H4 (cell line): ENCODE data around the gene DDX17. TPM values are rescaled to one million over a fixed set of nuclear protein-coding genes. Genes with fewer than 3 reads are reported as not detected.

Source experiments
- DNase-seq: peaks from one replicate; pipeline ENCODE4 v3.0.0-alpha.2; 2015; ENCODE audit warnings: low spot score
- total RNA-seq: library from RNA; depleted of rRNA; stranded (reverse); fragments of >200 nt; shearing (Covaris generic); gene quantifications from 2 replicates; pipeline ENCODE4 v1.2.3, GENCODE V29; 2014; rRNA removed

Gene DDX17
- total RNA-seq, 1 experiment from 2014 or later = 155 TPM

- no peak for DNase-seq
Measured at GRCh38 chr22:38448945-38449745, 57.0 kb downstream of the DDX17 start.

GRCh38 chr22:38446018-38446601, 60.0 kb downstream of the DDX17 start:
- no peak for DNase-seq

- DNase-seq = no peak
Measured at GRCh38 chr22:38444783-38445182, 61.3 kb downstream of the DDX17 start.

GRCh38 chr22:38443628-38444521, 62.2 kb downstream of the DDX17 start:
- no peak for DNase-seq

- DNase-seq = no peak
Measured at GRCh38 chr22:38442967-38443627, 63.0 kb downstream of the DDX17 start.

GRCh38 chr22:38441620-38442287, 64.4 kb downstream of the DDX17 start:
- DNase-seq = no peak

DNA sequence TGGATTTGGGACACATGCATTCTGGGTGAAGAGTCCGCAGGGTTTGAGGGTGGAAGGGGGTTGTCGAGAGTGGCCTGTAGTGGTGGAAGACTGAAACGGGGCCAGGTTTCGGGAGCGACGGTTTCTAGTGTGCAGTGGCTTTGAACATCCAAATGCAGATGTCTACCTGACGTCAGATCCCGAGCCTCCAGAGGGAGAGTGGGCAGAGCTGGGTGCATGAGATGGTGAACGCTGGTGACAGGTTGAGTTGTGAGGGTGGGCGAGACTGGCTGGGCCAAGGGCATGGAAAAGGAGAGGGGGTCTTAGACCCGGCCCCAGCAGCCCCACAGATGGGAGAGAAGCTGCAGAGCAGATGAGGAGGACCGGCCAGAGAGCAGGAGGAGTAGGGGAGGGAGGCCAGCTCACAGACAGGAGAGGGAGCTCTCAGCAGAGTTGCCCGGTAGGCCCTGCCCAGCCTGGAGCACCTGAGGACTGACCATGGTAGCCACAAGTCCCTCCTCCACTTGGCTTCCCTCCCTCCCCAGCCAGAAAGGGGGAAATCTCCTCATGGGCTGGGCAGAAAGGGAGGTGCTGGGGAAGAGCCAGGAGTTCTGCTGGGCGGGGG, 65.3 kb downstream of the DDX17 start:
- DNase-seq = no peak

GRCh38 chr22:38437416-38437815, 68.7 kb downstream of the DDX17 start:
- no peak for DNase-seq

DNA sequence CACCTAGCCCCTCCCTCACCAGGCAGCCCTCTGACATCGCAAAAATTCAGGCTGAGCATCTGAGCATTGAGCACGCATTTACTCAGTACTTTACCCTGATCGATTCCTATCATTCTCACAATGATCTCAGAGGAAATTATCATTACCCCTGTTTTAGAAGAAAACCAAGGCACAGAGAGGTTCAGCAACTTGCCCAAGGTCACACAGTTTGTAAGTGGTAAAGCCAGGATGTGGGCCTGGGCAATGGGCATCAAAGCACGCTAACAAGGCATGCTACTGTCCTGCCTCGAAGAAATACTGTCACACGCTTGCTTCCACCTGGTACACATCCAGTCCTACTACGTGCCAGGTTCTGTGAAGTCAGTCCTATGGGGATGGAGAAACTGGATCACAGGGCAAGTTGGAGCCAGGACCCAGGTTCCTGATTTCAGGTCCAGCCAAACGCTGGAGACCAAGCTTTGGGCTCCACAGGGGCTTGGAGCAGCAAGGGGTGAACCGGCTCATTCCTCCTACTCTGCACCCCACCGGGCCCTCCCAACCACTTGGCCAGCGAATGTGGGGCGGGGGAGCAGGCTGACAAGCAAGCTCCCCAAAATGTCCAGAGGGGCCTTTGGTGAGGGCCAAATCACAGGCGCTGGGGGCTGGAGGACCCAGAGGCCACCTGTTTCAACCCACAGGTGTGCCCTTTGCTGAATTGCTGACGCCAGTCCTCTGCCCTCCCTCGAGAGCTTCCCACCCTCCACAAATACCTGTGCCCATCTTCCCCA, 69.3 kb downstream of the DDX17 start:
- DNase-seq = no peak

DNA sequence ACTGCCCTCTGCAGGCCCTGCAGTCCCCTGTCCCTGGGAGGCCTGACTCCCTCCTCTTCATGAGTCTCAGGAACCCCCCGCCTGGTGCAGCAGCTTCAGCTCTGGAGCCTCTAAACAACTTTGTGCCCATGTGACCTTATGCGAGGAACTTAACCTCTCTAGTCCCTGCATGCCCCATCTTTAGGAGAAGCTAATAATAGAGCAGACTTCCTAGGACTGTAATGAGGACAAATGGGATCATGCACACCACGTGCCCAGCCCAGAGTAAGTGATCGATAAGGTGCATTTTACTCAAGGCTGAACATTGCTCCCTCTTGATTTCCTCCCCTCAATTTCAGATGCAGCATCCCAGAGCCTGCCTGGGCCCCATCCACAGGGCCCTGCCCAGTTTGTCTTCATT, 70.1 kb downstream of the DDX17 start:
- no peak for DNase-seq

GRCh38 chr22:38435010-38435409, 71.1 kb downstream of the DDX17 start:
- DNase-seq = no peak

DNA sequence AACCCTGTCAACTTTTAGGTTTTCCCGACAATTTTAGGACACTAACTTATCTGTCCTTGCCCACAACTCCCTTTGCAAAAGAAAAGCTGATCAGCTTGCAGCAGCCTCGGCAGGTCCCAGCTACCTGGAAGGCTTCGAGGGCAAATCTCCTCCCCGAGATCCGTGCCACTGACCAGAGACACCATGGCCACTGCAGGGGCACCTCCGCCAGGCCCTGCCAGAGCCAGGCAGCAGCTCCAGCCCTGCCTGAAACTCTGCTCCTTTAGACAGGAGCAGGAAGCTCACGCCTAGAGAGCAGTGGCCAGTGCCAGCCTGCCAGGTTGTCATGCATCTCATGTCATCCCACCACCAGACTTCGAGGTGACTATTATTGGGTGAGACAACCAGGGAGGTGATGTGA, 72.2 kb downstream of the DDX17 start:
- DNase-seq = no peak

Other genes with a start within 250 kb of the DDX17 start
- gene TMEM184B, start 233.3 kb downstream of the DDX17 start, total RNA-seq = 46.6 and 62.1 TPM in 2 replicates
- gene CSNK1E, start 188.9 kb downstream of the DDX17 start, total RNA-seq = 87.4 and 95.4 TPM in 2 replicates
- 0.60 and 1.1 TPM in 2 replicates for gene KCNJ4, start 51.1 kb downstream of the DDX17 start, total RNA-seq
- gene KDELR3, start 38.2 kb downstream of the DDX17 start, total RNA-seq = 52.2 and 72.8 TPM in 2 replicates
- 0.14 and 3.7 TPM in 2 replicates for gene DMC1, start 63.9 kb upstream of the DDX17 start, total RNA-seq
- 0.23 and 0.33 TPM in 2 replicates for gene FAM227A, start 150.1 kb upstream of the DDX17 start, total RNA-seq
- 20.4 and 25.0 TPM in 2 replicates for gene CBY1, start 150.3 kb upstream of the DDX17 start, total RNA-seq
- 90.7 and 97.3 TPM in 2 replicates for gene TOMM22, start 175.6 kb upstream of the DDX17 start, total RNA-seq
- 40.7 and 52.1 TPM in 2 replicates for gene JOSD1, start 194.6 kb upstream of the DDX17 start, total RNA-seq
- gene GTPBP1, start 199.6 kb upstream of the DDX17 start, total RNA-seq = 12.1 and 12.9 TPM in 2 replicates
- gene SUN2, start 249.7 kb upstream of the DDX17 start, total RNA-seq = 42.0 and 57.2 TPM in 2 replicates